HUDEP-2 (cell line): ENCODE measurements around the gene GMFB.
"Not testable (repeated sequence)": the region's sequence is repeated elsewhere in the genome, so short reads cannot be mapped to it uniquely, and the experiment has no call there.

Experiments
- DNase-seq, 76 experiments: peaks; one replicate each; lab custom pipeline; 2025; ENCODE audit not compliant: unreplicated experiment in 76 of 76; lab: John Stamatoyannopoulos, UW

GMFB gene

DNA sequence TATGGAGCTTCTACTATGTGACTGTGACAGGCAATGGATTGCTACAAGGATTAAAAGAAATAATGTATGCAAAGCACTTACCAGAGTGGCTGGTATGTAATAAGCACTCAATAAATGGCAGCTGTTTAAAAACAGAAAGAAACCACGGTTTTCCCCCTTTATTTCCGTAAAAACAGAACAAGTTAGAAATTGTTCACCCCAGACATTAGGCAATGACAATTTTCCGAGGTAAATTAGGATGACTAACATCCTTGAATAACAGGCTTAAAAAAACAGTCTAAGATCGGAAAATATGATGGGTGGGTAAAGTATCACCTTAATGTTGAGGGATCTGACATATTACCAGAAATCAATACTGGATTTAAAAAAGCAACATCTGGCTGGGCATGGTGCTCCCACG lies 26.7 kb downstream of the GMFB start:
- no peak for DNase-seq

DNA sequence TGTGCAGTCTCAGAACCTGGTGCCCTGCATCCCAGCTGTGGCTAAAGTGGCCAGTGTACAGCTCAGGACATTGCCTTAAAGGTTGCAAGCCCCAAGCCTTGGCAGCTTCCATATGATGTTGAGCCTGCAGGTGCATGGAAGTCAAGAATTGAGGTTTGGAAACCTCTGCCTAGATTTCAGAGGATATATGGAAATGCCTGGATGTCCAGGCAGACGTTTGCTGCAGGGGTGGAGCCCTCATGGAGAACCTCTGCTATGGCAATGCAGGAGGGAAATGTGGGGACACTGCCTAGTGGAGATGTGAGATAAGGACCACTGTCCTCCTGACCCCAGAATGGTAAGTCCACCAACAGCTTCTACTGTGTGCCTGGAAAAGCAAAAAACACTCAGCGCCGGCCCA lies 29.7 kb downstream of the GMFB start:
- no peak for DNase-seq

DNA sequence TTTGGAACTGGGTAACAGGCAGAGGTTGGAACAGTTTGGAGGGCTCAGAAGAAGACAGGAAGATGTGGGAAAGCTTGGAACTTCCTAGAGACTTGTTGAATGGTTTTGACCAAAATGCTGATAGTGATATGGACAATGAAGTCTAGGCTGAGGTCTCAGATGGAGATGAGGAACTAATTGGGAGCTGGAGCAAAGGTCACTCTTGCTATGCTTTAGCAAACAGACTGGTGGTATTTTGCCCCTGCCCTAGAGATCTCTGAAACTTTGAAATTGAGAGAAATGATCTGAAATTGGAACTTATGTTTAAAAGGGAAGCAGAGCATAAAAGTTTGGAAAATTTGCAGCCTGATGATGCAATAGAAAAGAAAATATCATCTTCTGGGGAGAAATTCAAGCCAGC lies 30.2 kb downstream of the GMFB start:
- not testable (repeated sequence) for DNase-seq

DNA sequence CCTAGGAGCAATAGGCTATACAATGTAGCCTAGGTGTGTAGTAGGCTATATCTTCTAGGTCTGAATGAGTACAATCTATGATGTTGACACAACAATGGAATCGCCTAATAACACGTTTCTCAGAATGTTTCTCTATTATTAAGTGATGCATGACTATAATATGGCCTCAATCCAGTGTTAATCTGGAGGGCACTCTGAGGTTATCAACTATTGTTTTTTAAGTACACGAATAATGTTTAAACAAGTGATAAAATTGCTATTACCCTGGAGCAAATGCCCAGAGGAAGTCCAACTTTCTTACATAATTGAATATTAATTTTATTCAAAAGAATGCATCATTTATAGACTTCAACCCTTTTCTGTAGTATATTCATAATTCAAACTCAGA lies 31.2 kb downstream of the GMFB start:
- no peak for DNase-seq

DNA sequence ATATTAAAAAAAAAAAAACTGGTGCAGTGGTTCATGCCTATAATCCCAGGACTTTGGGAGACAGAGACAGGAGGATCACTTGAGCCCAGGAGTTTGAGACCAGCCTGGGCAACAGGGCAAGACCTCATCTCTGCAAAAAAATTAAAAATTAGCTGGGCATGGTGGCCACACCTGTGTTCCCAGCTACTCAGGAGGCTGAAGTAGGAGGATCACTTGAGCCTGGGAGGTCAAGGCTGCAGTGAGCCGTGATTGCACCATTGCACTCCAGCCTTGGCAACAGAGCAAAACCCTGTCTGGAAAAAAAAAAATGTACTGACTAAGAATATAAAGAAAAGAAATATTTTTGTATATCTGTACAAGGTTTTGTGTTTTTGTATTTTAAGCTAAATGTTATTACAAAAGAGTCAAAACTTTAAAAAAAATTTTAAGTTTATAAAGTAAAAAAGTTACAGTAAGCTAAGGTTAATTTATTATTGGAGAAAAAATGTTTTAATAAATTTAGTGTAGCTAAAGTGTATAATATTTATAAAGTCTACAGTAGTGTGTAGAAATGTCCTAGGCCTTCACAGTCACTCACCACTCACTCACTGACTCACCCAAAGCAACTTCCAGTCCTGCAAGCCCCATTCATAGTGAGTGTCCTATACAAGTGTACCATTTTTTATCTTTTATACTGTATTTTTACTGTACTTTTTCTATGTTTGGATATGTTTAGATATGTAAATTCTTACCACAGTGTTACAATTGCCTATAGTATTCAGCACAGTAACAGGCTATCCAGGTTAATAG lies 31.8 kb downstream of the GMFB start:
- not testable (repeated sequence) for DNase-seq

DNA sequence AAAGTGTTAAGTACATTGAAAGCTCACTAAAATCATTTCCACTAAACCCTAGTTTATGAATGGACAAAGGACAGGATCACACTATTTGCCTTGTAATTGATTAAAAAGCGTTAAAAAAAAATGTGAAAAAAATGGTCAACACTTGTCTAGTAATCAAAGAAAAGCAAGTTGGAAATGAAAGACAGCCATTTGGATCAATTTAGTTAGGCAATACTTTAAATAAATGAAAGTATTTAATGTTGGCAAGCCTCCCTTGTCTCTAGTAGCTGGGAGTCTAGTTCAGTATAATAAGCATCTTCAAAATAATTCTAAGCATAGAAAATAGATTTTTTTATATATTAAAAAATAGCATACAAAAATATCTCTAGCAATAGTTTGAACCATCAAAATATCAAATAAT lies 33.4 kb downstream of the GMFB start:
- DNase-seq: no peak

DNA sequence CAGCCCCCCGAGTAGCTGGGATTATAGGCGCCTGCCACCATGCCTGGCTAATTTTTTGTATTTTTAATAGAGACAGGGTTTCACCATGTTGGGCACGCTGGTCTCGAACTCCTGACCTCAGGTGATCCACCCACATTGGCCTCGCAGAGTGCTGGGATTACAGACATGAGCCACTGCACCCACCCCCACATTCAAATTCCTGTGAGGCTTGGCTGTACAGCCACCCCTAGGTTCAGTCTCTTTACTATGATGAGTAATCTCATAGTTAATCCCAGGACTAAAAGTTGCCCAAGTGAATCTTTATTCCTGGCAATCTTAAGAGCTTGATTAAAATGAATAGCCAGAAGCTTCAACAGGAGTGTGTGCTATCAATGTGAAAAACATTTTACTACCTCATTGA lies 34.8 kb downstream of the GMFB start:
- not testable (repeated sequence) for DNase-seq

DNA sequence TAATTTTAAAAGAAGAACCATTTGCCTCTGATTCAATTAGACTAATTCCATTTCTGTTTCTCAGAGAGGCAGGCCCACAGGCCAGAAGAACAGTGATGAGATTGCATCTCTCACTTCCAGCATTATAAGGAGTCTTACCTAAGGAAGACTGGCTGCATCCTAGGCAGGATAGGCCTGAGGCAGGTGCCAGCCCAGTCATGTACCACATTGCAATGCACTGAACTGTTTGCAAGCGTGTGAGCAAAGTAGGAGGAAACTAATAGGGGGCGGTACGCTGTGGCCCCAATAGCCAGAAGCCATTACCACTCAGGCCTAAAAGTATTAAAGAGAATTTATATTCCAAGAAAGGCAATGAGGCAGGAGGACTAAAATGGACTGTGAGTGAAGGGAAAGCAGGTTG lies 35.5 kb downstream of the GMFB start:
- DNase-seq: no peak

DNA sequence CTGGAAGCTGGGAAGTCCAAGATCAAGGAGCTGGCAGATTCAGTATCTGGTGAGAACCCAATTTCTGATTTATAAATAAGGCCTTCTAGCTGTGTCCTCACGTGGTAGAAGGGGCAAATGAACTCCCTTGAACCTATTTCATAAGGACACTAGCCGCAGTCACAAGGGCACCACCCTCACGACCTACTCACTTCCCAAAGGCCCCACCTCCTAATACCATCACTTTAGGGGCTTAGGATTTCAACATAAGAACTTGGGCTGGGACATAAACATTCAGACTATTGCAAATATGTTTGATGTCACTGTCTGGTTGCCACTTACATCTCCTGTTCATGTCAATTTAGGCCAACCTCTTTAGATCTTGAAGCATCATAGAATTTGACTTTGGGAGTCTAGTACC lies 36.8 kb downstream of the GMFB start:
- DNase-seq: no peak

DNA sequence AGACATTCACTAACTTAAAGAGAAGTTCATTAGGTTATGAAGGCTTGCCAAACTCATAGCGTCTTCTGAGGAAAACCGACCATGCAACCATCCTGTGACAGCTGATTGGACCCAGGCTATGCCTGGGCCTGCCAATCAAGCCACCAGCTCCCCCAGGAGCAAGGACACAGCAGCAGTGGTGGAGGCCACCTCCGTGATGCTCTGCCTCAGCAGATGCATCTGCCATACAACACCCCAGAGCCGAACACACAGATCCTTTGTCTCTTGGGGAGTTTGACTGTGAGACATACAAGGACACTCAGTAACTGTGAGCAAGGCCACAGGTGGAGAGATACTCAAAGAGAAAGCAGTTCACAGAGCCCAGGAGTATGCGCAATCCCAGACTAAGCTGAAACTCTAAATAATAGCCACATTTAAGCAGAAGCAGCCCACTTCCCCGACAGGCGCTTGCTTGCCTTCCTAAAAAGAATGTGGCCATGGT lies 37.6 kb downstream of the GMFB start:
- DNase-seq: no peak

DNA sequence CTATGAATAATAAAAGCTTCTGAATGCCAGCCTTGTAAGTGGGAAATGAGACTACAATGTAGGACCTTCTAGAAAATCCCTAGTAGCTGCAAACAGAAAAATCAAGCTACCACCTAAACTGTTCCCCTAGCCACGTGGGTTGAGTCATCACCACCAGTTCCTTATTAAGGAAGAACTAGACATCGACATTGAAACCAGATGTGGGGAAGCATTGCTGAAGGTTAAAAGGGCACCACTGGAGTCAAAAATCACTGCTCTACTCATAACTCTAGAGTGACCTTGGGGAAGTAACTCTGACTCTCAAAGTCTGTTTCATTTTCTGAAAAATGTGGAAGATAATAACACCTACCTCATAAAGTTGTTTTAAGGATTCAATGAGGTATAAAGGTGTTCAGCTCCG lies 38.2 kb downstream of the GMFB start:
- DNase-seq: peak in 1 of 76 experiments; percentile 12

DNA sequence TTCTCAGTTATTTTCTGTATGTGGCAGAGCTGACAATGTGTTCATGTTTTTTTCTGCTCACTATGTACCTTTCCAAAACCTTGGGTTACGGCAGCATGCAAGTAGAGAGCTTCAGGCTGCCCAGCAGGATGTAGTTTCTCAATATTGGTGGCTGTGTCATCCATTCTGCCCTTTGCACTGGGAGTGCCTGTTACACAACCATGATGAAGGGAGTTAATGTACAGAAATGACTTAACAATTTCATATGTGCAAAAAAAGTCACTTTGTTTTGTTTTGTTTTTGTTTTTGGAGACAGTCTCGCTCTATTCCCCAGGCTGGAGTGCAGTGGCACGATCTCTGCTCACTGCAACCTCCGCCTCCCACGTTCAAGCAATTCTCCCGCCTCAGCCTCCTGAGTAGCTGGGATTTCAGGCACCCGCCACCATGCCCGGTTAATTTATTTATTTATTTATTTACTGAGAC lies 41.5 kb downstream of the GMFB start:
- DNase-seq: no peak

DNA sequence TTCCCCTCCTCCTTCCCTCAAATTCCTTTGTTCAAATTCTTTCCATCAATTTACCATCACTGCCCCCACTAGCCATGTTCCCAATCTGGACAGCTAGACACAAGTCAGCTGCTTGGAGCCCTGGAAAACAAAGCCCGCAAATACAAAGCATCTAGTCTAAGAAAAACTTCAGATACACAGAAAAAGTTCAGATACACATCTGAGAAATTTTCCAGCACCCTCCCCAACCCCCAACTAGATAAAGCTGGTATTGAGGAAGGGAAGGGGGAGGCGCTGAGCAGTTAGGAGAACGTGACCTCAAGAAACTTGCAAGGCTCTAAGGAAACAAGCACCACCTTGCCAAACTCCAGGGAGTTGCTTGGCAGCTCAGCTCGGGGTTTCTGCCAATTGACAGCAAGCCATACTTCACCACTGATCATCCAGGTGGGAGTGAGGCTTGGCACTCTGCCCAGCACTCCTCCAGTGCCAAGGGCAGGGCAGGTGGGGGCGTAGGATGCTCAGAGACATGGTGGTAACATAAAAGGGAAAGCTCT lies 42.6 kb downstream of the GMFB start:
- peak in 34 of 76 experiments; percentile 4 to 57 (median 25) for DNase-seq

DNA sequence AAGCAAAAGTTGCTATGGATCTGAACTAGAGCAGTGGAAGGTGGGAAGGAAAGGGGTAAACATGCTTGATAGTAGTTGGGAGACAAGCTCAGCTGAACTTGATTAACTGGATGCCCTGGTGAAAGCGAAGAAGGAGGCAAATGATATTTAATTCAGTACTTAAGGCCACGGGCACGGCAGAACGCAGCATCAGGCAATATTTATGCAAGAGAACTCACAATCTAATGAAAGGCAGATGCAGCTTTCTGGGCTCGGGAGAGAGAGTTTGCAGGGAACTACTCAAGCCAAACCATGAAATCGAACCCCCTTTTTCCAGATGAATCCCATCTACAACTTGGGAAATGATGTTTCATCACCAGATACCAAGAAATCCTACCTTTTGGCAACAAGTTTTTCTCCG lies 44.1 kb downstream of the GMFB start:
- no peak for DNase-seq

DNA sequence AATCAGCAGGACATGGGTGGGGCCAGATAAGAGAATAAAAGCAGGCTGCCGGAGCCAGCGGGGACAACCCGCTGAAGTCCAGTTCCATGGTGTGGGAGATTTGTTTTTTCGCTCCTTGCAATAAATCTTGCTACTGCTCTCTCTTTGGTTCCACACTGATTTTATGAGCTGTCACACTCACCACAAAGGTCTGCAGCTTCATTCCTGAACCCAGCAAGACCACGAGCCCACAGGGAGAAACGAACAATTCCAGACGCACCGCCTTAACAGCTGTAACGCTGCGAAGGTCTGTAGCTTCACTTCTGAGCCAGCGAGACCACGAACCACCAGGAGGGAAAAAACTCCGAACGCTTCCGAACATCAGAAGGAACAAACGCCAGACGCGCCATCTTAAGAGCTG lies 44.8 kb downstream of the GMFB start:
- DNase-seq: no peak

DNA sequence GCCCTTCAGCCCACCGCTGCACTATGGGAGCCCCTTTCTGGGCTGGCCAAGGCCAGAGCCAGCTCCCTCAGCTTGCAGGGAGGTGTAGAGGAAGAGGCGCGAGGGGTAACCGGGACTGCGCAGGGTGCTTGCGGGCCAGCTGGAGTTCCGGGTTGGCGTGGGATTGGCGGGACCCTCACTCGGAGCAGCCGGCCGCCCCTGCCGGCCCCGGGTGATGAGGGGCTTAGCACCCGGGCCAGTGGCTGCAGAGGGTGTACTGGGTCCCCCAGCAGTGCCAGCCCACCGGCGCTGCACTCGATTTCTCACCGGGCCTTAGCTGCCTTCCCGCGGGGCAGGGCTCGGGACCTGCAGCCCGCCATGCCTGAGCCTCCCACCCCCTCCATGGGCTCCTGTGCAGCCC lies 45.8 kb downstream of the GMFB start:
- DNase-seq: not testable (repeated sequence)

DNA sequence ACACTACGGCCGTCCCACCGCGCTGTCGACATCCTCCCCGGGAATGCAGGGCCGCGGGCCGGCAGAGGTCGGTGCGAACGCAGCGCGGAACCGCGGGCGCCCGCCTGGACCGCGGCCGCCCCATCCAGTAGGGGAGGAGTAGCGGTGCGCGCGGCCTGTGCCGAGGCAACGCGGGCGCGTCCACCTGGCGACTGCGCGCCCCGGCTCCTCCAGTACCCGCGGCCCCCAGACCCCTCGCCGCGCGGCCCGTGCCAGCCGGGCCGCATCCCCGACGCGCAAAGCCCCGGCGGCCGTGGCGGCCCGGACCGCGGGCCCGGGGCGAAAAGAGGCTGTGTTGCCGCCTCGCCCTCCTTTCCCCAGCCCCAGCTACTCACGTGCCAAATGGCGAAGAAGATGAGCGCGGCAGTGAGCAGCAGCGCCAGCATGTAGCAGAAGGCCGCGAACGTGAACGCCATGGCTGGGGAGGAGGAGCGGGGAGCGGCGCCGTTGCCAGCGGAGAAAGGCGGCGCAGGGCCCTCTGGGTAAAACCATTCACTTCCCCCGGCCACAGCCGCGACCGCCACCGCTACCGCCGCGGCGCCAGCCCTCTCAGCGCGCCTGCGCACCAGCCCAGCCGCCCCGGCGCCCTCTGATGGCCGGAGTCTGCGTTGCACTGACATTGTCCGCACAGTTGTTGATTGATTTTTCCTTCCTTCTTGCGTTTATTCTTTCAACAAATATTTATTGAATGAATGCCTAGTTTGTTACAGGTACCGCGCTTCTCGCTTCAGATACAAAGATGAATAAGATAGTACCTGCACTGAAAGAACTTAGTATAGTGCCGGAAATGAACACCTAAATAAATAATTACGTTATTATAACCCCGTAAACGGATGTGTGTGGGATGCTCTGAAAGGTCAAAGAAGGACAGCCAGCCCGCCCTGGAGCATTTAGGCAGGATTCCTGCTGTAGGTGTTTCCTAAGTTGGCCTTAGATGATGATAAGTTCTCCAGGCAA lies 47.6 kb downstream of the GMFB start, which contains the start of gene CNIH1:
Gene CNIH1 (minus strand): TSS at position 502 of the 996 bp plus-strand sequence. CDS start 47 bp downstream, at position 455.
- DNase-seq: peak in 75 of 76 experiments; percentile 15 to 91 (median 81)

DNA sequence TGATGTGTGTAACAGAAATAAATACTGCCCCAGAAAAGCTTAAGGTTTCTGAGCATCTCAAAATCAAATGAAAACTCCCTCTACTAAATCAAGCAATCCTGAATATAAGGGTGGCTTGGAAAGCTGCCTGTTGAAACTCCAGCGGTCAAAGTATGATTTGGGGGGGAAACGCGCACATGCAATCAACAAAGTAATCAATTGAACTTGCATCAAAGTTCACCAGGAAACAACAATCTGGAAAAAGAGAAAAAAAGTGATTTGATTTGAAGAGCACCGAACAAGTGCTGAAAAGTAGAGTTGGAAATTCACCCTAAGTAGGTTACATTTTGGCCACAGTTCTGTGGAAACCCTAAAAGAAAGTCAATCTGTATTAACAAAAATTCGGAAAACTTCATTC lies 48.3 kb downstream of the GMFB start:
- no peak for DNase-seq

DNA sequence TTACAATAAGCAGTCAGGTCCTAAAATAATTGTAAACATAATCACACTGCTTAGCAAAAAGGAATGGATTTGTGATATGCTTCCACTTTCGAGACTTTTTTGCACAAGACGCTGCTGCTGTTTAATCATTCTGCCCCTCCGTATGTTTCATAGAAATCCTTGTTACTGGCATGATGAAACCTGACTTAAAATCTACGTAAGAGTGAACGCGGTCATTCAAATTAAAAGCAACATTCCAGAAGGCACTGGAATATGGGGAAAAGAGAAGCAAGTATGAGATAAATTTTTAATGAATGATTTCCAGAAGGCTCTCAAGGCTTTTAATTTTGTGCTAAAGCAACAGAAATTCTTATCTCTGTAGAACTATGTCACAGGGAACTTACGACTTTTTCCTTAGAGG lies 48.7 kb downstream of the GMFB start:
- DNase-seq: peak in 1 of 76 experiments; percentile 4

DNA sequence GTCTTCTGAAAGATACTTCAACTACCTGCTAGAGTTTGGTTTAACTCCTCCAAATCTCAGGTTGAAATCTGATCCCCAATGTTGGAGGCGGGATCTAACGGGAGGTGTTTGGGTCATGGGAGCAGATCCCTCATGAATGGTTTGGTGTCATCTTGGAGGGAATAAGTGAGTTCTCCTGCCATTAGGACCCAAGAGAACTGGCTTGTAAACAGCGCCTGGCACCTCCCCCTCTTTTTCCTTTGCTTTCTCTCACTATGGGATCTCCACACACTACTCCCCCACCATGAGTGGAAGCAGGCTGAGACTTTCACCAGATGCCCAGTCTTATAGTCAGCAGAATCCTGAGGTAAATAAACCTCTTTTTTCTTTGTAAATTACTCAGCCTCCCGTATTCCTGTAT lies 50.1 kb downstream of the GMFB start:
- DNase-seq: peak in 1 of 76 experiments; percentile 3

DNA sequence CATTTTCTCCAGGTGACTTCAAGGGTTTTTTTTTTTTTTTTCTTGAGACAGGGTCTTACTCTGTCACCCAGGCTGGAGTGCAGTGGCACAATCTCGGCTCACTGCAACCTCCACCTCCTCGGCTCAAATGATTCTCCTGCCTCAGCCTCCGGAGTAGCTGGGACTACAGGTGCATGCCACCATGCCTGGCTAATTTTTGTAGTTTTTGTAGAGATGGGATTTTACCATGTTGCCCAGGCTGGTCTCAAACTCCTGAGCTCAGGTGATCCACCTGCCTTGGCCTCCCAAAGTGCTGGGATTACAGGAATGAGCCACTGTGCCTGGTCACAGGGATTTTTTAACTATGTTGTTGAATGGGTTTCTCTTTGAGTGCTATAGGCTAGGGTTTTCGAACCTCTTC lies 50.8 kb downstream of the GMFB start:
- DNase-seq: not testable (repeated sequence)
